Right ventricle myocardium inferior (tissue), 1 donor: ENCODE results near the gene SDR39U1. TPM values are rescaled to one million over a fixed set of nuclear protein-coding genes. Genes with fewer than 3 reads are reported as not detected.
"Not testable (repeated sequence)": the region's sequence is repeated elsewhere in the genome, so short reads cannot be mapped to it uniquely, and the experiment has no call there.

Source experiments
- ATAC-seq: fragments of 200-7000 bp; cut with Tn5 transposase; one replicate; pipeline ENCODE4 v1.9.1; 2020; ENCODE audit warnings: mild to moderate bottlenecking, moderate library complexity
- DNase-seq: peaks from one replicate; pipeline ENCODE4 v3.0.0; 2021; ENCODE audit errors: missing footprints
- intact Hi-C: fragments of 100-400 bp; cut with DNase I; formaldehyde crosslinking; loops from one replicate; pipeline ENCODE4 v1.11.0; 2022
- long read RNA-seq: library from polyadenylated mRNA; unstranded; transcript quantifications from one replicate; pipeline ENCODE4 v2.0.0, GENCODE V29; 2021
- total RNA-seq: library from RNA; stranded (reverse); fragmentation: NEBNext Ultra II Directional; extraction: Animal tissue kit (Norgen Biotek cat#: 25700); gene quantifications from one replicate; pipeline ENCODE4 v1.2.1, GENCODE V29; 2021
- donor health status: DM: no; HTN: yes; CAD: no; lungs with severe emphysema.

The SDR39U1 gene, protein sequence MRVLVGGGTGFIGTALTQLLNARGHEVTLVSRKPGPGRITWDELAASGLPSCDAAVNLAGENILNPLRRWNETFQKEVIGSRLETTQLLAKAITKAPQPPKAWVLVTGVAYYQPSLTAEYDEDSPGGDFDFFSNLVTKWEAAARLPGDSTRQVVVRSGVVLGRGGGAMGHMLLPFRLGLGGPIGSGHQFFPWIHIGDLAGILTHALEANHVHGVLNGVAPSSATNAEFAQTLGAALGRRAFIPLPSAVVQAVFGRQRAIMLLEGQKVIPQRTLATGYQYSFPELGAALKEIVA
- total RNA-seq: 76.6 TPM
- long read RNA-seq, transcript SDR39U1-218 (3 exons, 1,960 nt): minor isoform, 5 of 54 reads
- long read RNA-seq, transcript SDR39U1-201 (6 exons, 1,233 nt): major isoform, 21 of 54 reads
- long read RNA-seq, partial matches to known transcripts: 5 of 54 reads
- long read RNA-seq, other reads (novel, unspliced or antisense): 18 of 54 reads

DNA sequence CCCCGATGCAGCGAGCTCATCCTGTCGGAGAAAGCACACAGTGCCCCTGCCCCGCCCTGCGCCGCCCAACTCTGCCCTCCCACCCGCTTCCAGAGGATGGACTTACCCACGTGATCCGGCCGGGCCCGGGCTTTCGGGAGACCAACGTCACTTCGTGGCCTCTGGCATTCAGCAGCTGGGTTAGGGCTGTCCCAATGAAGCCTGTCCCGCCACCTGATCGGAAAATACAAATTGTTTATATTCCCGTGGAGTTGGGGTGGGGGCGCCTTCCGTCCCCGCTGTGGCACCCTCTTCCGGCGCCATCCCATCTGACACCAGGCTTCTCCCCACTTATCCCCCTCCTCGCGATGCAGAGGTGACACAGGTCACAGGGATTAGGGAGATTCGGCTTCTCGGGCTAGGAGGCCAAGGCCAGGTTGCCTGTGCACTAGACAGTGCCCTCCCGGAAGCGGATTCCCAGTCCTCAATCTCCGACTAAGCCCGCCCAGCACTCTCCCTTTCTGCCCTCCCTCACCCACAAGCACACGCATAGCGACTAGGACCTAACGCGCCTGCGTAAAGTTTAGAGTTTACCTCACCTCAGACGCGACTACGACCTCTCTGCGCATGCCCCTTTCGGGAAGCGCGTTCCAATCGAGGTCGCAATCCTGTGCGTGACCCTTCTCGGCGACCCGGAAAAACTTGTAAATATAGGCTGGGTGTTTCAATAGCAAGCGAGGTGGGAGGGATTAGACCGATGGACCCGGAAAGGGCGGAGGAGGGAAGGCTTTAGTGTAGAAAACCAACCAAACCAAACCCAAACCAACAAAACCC, at the start of gene SDR39U1:
Gene SDR39U1, minus strand, starts transcription at position 537 of the 813 bp plus-strand sequence. Its CDS starts 7 bp downstream, at position 530.
- peak; percentile 96 for DNase-seq
- intact Hi-C loops: no loop called here
- ATAC-seq: peak; percentile 95

DNA sequence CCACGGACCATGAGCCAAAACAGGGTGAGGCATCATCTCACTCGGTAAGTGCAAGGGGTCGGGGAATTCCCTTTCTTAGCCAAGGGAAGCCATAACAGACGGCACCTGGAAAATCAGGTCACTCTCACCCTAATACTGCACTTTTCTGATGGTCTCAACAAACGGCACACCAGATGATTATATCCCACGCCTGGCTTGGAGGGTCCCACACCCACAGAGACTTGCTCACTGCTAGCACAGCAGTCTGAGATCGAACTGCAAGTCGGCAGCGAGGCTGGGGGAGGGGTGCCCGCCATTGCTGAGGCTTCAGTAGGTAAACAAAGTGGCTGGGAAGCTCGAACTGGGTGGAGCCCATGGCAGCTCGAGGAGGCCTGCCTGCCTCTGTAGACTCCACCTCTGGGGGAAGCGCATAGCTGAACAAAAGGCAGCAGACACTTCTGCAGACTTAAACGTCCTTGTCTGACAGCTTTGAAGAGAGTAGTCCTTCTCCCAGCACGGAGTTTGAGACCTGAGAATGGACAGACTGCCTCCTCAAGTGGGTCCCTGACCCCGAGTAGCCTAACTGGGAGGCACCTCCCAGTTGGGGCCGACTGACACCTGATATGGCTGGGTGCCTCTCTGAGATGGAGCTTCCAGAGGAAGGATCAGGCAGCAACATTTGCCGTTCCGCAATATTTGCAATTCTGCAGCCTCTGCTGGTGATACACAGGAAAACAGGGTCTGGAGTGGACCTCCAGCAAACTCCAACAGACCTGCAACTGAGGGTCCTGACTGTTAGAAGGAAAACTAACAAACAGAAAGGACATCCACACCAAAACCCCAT, 49.2 kb upstream of the SDR39U1 start:
- intact Hi-C loops, ATAC-seq, DNase-seq: not testable (repeated sequence)

DNA sequence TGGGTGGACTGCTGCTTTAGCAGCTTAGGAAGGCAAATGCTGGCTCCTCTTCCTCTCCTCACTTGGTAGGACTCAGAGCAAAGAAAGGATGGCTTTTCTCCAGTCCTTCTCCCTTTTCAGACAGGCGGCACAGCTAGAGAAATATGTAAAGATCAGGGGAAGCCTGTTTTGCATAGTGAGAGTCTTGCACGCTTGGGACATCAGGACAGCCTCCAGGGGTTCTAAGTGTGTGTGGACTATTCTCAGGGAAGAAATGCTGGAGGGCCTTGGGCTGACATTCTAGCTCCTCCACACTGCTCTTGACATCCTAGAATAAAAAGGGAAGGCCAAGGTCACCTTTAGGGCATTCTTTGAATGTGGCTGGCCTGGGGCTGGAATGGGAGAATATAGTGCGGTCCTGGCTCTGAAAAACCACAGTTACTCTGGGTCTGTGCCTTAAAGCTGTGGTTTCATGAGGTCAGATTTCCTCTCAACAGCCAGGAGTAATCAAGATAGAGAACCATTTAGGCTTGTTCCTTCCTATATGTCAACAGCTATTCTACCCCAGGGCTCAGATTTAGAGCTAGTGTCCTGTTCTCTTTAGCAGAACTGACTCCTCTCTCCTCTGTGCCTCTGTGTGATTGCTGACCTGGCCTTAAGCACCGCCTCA, 41.2 kb upstream of the SDR39U1 start:
- ATAC-seq (no peak), DNase-seq (no peak)
- intact Hi-C loops: no loop called here

DNA sequence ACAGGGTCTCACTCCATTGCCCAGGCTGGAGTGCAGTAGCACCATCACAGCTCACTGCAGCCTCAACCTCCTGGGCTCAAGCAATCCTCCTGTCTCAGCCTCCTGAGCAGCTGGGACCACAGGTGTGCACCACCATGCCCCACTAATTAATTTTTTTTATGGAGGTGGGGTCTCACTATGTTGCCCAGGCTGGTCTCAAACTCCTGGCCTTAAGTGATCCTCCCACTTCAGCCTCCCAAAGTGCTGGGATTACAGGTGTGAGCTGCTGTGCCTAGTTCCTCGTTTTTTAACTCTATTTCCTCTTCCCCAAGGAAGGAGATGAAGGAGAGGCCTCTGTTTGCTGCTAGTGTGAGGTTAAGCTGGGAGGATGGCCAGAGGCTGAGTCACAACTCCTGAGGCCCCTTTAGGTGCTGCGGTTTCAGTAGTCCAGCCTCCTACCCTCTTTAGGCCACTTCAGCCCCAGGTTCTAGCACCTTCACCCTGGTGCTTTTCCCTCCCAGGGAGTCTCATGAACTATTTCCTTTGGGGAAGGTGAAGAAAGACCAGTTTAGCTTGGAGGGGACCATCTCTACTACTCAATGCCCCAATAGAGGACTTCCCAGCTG, 40.2 kb upstream of the SDR39U1 start:
- ATAC-seq, intact Hi-C loops, DNase-seq: not testable (repeated sequence)

DNA sequence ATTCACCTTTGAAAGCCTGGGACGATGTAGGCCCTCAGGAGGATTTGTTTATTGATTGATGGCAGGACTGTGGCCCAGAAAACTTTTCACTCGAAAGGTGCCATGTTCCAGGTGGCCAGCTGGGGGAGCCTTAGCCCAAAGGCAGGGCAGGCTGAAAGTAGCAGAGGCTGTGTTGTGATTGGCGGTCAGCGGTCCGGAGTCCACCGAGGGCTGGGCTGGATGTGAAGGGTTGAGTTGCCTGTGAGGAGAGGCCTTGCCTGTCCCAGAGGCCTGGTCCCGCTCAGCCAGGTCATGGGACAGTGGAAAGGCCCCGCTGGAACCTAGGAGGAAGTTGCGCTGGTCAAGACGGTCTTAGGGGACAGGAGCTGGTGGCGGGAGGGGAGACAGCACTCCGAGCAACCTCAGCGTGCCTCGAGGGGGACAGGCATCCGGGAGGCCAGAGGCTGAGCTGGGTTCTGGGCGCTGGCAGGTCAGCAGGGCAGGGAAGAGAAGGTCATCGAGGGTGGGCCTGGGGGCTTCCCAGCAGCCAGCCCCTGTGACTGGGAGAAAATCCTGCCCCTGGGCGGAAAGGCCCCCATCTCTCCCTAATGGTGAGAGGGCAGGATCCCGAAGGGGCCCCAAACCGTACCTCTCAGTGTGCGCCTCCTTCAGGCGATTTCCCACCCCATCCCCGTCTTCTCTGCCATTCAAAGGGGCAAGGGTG, 39.2 kb upstream of the SDR39U1 start:
- intact Hi-C loops: no loop called here
- no peak for ATAC-seq
- no peak for DNase-seq

DNA sequence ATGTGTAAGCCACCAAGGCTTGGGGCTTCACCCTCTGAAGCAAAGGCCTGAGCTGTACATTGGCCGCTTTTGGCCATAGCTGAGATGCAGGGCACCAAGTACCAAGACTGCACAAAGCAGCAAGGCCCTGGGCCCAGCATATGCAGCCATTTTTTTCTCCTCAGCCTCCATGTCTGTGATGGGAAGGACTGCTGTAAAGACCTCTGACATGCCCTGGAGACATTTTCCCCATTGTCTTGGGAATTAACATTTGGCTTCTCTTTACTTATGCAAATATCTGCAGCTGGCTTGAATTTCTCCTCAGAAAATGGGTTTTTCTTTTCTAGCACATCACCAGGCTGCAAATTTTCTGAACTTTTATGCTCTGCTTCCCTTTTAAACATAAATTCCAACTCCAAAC, 37.4 kb upstream of the SDR39U1 start:
- ATAC-seq, DNase-seq, intact Hi-C loops: not testable (repeated sequence)

DNA sequence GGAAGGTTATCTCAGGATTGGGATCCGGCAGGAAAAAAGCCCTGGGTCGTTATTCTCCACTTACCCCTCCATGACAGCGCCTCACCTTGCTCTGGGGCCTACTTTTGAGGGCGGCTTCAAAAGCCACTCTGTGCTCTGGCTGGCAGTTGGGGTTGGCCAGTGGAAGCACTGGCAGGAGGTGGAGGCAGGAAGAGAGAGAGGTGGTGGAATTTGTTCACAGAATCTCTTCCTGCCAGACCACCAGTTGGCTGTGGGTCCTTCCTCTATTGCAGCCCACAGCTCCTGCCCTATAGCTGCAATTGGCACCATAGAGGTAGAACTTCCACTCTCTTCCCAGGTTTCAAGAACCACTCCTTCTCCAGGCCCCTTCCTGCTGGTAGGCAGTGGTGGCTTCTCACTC, 32.7 kb upstream of the SDR39U1 start:
- DNase-seq (no peak), ATAC-seq (no peak)
- intact Hi-C loops: no loop called here

DNA sequence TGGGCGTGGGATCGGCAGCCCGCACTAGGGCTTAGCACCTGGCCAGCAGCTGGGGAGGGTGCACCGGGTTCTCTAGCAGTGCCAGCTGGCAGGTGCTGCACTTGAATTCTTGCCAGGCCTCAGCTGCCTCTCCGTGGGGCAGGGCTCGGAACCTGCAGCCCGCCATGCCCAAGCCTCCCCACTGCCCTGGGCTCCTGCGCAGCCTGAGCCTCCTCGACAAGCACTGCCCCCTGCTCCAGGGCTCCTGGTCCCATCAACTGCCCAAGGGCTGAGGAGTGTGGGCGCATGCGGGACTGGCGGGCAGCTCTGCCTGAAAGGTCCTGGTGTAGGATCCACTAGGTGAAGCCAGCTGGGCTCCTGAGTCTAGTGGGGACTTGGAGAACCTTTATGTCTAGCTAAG, 30.6 kb upstream of the SDR39U1 start:
- no peak for DNase-seq
- intact Hi-C loops: no loop called here

DNA sequence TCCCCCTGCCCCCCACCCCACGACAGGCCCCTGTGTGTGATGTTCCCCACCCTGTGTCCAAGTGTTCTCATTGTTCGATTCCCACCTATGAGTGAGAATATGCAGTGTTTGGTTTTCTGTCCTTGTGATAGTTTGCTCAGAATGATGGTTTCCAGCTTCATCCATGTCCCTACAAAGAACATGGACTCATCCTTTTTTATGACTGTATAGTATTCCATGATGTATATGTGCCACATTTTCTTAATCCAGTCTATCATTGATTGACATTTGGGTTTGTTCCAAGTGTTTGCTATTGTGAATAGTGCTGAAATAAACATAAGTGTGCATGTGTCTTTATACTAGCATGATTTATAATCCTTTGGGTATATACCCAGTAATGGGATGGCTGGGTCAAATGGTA, 27.9 kb upstream of the SDR39U1 start:
- intact Hi-C loops, ATAC-seq, DNase-seq: not testable (repeated sequence)

More for the DNA sequence above, 30.6 kb upstream of the SDR39U1 start:
- ATAC-seq: no peak

DNA sequence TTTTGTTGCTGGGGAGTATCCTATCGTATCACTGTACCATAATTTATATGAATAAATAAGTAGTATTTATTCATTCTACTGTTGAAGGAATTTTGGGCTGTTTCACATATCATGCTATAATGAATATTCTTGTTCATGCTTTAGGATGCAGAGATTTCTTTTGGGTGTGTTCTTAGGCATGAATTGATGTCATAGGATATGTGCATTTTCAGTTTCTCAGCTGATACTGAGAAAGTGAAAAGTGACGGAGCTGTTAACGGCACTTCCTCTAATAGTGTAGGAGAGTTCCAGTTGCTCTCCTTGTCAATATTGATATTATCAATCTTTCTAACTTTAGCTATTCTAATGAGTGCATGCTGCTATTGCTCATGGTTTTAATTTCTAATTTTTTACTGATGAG, 23.2 kb upstream of the SDR39U1 start:
- intact Hi-C loops: no loop called here
- ATAC-seq (no peak), DNase-seq (no peak)

DNA sequence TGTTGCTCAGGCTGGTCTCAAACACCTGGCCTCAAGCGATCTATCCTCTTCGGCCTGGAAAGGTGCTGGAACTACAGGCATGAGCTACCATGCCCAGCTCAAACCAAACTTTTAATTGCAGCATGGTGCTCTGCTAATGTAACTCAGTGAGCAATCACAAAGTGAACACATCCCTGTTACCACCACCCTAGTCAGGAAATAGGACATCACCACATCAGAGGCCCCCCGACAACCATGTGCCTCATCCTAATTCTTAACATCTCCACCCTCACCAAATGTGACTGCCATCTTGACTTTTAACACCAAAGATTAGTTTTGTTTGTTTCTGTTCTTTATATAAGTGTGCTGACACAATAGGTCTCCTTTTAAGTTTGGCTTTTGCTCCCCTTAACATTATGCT, 22.8 kb upstream of the SDR39U1 start:
- DNase-seq: no peak
- no peak for ATAC-seq
- intact Hi-C loops: no loop called here

DNA sequence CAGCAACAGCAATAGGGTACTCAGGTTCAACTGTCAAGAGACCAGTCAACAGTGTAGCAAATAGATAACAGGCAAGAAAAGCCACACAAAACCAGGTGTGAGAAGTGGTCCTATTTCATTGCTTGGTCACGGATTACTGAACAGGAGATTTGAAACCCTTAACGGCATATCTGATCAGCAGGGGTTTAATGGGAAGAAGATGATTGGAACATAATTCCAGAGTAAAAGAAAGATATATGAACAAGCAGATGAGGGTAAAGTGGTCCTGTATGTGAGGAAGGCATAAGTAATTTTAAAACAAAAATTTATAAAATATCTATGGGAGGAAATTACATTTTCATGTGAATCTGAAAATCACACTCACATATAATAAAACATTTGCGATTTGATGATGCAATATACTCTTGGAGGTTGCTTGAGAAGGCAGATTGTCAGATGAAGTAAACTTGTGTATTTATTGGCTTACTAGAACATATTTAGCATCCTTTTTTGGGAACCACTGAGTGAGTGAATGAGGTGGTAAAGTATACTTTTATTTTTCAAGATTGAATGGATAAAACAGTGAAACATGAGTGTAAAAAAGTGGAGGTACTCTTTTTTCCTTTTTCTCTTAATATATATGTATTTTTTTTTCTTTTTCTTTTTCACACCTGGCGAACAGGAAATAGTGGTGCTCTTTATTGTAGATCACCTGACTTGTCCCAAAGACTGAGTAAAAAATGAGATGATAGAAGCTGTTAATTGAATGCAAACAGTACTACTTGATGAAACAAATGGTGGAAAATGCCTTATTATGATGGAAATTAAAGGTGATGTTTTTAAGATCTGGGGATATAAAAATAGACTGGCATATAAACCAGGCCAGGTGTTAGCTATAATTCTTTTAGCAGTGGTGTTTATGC, 21.6 kb upstream of the SDR39U1 start:
- intact Hi-C loops: no loop called here
- ATAC-seq (no peak), DNase-seq (no peak)

DNA sequence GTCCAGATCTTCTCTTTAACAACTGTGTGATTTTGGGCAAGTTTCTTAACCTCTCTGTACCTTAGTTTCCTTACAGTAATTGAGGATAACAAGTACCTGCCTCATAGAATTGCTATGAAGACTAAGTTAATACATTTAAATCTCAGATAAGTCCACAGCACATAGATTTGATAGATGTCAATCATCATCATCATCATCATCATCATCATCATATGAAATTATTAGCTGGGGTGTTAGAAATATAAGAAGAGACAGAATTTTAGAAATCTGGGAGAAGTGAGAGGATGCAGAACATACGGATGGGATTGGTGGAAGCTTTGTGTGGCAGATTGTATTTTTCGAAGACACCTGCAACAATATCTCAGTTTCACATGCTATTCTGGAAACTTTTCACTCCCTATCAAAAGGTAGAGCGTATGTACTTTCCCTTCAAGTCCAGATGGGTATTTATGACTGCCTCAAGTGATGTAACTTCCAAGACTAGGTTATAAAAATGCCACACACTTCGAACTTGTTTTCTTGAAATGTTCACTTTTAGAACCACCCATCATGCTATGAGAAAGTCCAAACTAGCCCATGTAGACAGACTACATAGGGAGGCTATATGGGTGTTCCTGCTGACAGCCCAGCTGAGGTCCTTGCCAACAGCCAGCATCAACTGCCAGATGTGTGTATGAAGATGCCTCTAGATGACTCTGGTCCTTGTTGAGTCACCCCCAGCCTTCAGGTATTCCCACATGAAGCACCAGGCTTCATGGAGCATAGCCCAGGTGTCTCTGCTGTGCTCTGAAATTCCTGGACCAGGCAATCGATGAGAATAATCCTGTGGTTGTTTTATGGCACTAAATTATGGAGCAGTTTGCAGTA, 20.7 kb upstream of the SDR39U1 start:
- no peak for DNase-seq
- intact Hi-C loops: no loop called here
- ATAC-seq: no peak

DNA sequence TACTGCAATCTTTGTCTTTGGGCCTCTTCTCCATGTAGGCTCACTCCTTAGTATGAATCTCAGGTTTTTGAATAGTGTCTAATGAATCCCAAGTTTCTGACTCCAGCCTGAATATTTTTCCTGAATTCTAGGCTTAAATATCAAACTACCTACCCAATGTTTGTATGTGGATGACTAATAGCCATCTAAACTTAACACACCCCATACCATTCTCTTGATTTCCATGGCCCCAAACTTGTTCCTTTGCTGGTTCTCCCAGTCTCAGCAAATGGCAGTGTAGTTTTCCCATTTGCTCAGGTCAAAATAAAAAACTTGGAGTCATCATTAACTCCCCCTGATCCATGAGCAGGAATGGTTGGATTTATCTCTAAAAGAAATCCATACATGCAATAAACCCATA, 18.8 kb upstream of the SDR39U1 start:
- intact Hi-C loops: no loop called here
- DNase-seq (no peak), ATAC-seq (no peak)

DNA sequence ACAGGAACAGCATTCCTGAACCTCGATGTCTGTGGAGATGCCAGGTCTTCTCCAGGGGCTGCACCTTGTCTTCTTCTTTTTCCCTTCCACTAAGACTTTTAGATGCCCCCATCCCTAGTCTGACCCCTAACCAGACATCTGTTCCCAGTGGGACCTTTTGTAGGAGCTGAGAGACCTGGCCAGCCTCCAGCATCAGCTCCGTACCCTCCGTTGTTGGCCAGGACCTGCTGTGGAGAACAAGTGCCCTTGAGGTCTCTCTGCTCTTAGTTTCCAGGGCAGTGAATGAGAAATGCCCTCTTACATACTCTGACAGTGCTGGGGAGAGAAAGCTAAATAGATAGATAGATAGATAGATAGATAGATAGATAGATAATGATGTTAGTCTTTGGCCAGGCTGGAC, 16.8 kb upstream of the SDR39U1 start:
- intact Hi-C loops: no loop called here
- DNase-seq (no peak), ATAC-seq (no peak)

DNA sequence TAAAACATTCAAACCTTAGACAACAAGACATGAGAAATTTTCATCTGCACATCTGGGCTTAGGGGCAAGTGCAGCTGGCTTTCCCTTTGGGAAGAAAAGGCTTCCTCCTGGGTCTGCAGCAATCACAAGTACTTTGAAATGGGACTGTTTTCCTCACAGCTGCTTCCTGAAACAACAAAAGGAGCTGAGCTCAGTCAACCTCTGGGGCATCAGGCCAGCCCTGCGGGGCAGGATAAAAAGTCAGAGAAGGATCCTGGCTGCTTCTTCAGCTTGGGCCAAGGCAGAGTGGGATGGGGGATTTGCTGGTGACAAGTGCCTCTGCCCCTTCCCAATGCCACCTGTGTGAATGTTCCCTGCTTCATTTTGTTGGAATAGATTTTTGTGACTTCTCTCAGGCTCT, 16.2 kb upstream of the SDR39U1 start:
- no peak for ATAC-seq
- intact Hi-C loops: no loop called here
- no peak for DNase-seq
